OCI-M2 (cell line): ENCODE measurements around the gene ANKRD50.

Experiments
- DNase-seq: peaks from one replicate; lab custom pipeline; 2025; ENCODE audit not compliant: unreplicated experiment; lab: John Stamatoyannopoulos, UW

ANKRD50 gene

GRCh38 chr4:124640022-124640730 lies 72.4 kb downstream of the ANKRD50 start:
- DNase-seq: no peak

- DNase-seq: no peak
Measured at GRCh38 chr4:124637321-124637720, 75.2 kb downstream of the ANKRD50 start.

GRCh38 chr4:124636788-124637187 lies 75.7 kb downstream of the ANKRD50 start:
- no peak for DNase-seq

GRCh38 chr4:124635331-124635730 lies 77.2 kb downstream of the ANKRD50 start:
- DNase-seq: no peak

GRCh38 chr4:124633285-124633941 lies 79.1 kb downstream of the ANKRD50 start:
- DNase-seq: no peak

GRCh38 chr4:124632439-124632838 lies 80.1 kb downstream of the ANKRD50 start:
- DNase-seq: no peak

GRCh38 chr4:124631760-124632159 lies 80.8 kb downstream of the ANKRD50 start:
- DNase-seq: no peak

GRCh38 chr4:124629681-124630080 lies 82.9 kb downstream of the ANKRD50 start:
- no peak for DNase-seq
